Stromal cell of bone marrow (primary cell): ENCODE results near the gene DUSP10.
A peak's percentile ranks its signal among the peaks of the same experiment; 100 is the strongest.

Experiments
- DNase-seq: peaks from one replicate; pipeline ENCODE4 v3.0.0-alpha.2; 2012; ENCODE audit warnings: low read depth

DUSP10 gene

GRCh38 chr1:221732052-221732451 lies 9.8 kb downstream of the DUSP10 start:
- no peak for DNase-seq

GRCh38 chr1:221729771-221730330 lies 12.0 kb downstream of the DUSP10 start:
- DNase-seq, result no peak

- DNase-seq, result no peak
These were observed 13.8 kb downstream of the DUSP10 start for GRCh38 chr1:221728037-221728505.

GRCh38 chr1:221727146-221728036 lies 14.5 kb downstream of the DUSP10 start:
- DNase-seq, result no peak

GRCh38 chr1:221725735-221726672 lies 15.9 kb downstream of the DUSP10 start:
- no peak for DNase-seq

- DNase-seq, result peak; percentile 67
These were observed 16.8 kb downstream of the DUSP10 start for GRCh38 chr1:221724931-221725605.

- no peak for DNase-seq
These were observed 18.0 kb downstream of the DUSP10 start for GRCh38 chr1:221723848-221724236.

- no peak for DNase-seq
These were observed 18.7 kb downstream of the DUSP10 start for GRCh38 chr1:221723018-221723847.

GRCh38 chr1:221722254-221723017 lies 19.5 kb downstream of the DUSP10 start:
- no peak for DNase-seq

- DNase-seq, result no peak
These were observed 21.3 kb downstream of the DUSP10 start for GRCh38 chr1:221720545-221720944.

- DNase-seq, result no peak
These were observed 21.9 kb downstream of the DUSP10 start for GRCh38 chr1:221719987-221720386.

GRCh38 chr1:221719278-221719597 lies 22.7 kb downstream of the DUSP10 start:
- no peak for DNase-seq

- peak; percentile 85 for DNase-seq
These were observed 23.3 kb downstream of the DUSP10 start for GRCh38 chr1:221718381-221719277.

- DNase-seq, result no peak
These were observed 24.4 kb downstream of the DUSP10 start for GRCh38 chr1:221717485-221717853.

- DNase-seq, result no peak
These were observed 25.0 kb downstream of the DUSP10 start for GRCh38 chr1:221716713-221717484.

GRCh38 chr1:221715321-221716169 lies 26.3 kb downstream of the DUSP10 start:
- DNase-seq, result no peak
